BJ (cell line): Measurements from ENCODE around the gene ACRBP. TPM values are rescaled to one million over a fixed set of nuclear protein-coding genes. Genes with fewer than 3 reads are reported as not detected.

Experiments used
- CTCF ChIA-PET: fragments of 350-600 bp; formaldehyde crosslinking; extraction: SDS; loops from one replicate; lab custom pipeline; 2021; ENCODE audit warnings: antibody characterized with exemption, inconsistent platforms; lab: Yijun Ruan, JAX
- POLR2A ChIA-PET: fragments of 300-600 bp; sonication (Branson Sonifier 250); formaldehyde crosslinking; extraction: SDS; loops from one replicate; lab custom pipeline; 2021; ENCODE audit warnings: antibody characterized with exemption; lab: Charles Lee
- DNase-seq: peaks from one replicate; pipeline ENCODE4 v3.0.0-alpha.2; 2011; ENCODE audit warnings: low read depth
- H3K27me3 ChIP-seq: 2 replicates; pipeline ENCODE4 v1.6.0; 2011; ENCODE audit warnings: low read length; ENCODE audit not compliant: control insufficient read depth, insufficient read depth
- H3K36me3 ChIP-seq: 2 replicates; pipeline ENCODE4 v1.5.1; 2011; ENCODE audit warnings: low read length; ENCODE audit not compliant: control insufficient read depth, insufficient read depth
- H3K4me3 ChIP-seq: 2 replicates; pipeline ENCODE4 v1.5.1; 2011; ENCODE audit warnings: low read depth, mild to moderate bottlenecking, control low read depth, low read length
- polyA minus RNA-seq: library from RNA; depleted of rRNA, polyadenylated mRNA; stranded (reverse); fragments of >200 nt; gene quantifications from 2 replicates; pipeline ENCODE4 v1.2.3, GENCODE V29; 2011; rRNA and poly(A)+ RNA removed
- polyA plus RNA-seq: library from polyadenylated mRNA; depleted of rRNA; stranded (reverse); fragments of >200 nt; gene quantifications from 2 replicates; pipeline ENCODE4 v1.2.3, GENCODE V29; 2011; rRNA removed
- TF ChIP-seq, protein P1 (sequence below): IDR thresholded peaks from 2 replicates; pipeline ENCODE4 v1.5.1; 2011; ENCODE audit warnings: low read depth, mild to moderate bottlenecking, control low read depth, inconsistent platforms, low read length, moderate library complexity; ENCODE audit not compliant: insufficient read depth

Gene ACRBP
- polyA plus RNA-seq = 0.17 and 0.40 TPM in 2 replicates
- 0.52 TPM in 1 of 2 replicates, not detected in the other for polyA minus RNA-seq

DNA sequence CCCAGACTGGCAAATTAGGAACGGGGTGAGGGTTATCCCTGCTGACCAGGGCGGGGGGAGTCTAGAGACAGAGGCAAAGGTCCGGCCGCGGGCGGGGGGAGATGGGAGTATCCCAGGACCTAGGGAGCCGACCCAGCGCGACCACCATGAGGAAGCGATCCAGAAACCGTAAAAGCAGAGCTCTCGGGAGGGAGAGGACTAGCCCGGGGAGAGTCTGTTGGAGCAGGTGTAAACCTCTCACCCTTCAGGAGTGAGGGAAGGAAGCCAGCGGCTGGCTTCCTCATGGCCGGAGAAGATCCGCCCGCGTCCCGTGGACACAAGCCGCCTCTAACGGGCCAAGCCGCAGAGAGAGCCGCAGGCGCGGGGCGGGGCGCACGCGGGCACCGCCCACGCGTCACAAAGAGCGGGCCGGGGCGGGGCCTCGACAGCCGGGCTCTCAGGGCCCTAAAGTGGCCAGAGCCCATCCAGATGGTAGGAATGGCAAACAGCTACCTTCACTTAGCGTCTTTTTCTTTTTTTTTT lies at the start of gene ACRBP:
TSS of gene ACRBP (minus strand) at position 350 of the 522 bp plus-strand sequence. CDS start at position 284, 66 bp downstream.
- Histone ChIP-seq H3K36me3 (peaks cover 14% of the 10 kb centered on the region), H3K4me3 (peak within 1 kb of the TSS; percentile 7), H3K27me3 (no peaks in the 10 kb centered on the region)
- TF ChIP-seq, protein P1, sequence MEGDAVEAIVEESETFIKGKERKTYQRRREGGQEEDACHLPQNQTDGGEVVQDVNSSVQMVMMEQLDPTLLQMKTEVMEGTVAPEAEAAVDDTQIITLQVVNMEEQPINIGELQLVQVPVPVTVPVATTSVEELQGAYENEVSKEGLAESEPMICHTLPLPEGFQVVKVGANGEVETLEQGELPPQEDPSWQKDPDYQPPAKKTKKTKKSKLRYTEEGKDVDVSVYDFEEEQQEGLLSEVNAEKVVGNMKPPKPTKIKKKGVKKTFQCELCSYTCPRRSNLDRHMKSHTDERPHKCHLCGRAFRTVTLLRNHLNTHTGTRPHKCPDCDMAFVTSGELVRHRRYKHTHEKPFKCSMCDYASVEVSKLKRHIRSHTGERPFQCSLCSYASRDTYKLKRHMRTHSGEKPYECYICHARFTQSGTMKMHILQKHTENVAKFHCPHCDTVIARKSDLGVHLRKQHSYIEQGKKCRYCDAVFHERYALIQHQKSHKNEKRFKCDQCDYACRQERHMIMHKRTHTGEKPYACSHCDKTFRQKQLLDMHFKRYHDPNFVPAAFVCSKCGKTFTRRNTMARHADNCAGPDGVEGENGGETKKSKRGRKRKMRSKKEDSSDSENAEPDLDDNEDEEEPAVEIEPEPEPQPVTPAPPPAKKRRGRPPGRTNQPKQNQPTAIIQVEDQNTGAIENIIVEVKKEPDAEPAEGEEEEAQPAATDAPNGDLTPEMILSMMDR = no peak
- DNase-seq = peak; percentile 7
- POLR2A ChIA-PET = no interaction called here
- CTCF ChIA-PET = interaction anchor here (1.3 kb wide), 1 partner anchor 39 kb away, joined by 3 read pairs; no protein-coding TSS in a partner anchor

DNA sequence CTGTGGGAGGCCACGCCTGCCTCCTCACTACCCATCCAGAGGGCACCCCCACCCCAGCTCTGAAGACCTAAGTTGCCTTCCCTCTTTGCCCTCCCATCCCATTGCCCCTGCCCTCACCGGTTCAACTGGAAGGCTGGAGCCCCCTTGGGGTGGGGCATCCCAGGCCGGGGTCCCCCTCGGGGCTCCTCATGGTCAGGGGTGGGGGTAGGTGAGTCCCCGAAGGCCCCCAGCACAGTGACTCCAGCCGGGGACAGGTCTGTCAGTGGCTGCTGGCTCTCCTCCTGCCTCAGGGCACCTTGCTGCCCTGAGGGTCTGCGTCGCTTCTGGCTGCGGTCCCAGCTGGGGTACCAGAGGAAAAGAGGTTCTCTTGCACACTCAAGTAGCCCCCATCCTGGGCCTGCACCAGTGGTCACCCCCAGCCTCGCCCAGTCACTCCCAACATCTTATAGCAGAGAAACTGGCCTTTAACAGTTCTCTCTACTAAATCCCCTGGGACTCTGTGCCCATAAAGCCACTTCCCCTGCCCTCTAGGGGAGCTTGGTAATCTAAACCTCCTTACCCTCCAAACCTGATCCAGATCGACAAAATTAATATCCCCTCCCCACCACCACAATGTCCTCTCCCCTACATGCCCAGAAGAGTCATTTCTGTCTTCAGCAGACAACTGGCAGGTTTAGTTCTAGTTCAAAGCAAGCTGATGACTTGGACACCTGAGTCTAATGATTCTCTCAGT lies 48.2 kb upstream of the ACRBP start:
- ChIA-PET POLR2A (no interaction called here), CTCF (interaction anchor here (1.2 to 1.7 kb wide), 3 partner anchors 58 to 81 kb away, joined by 5 to 7 read pairs (median 5); partner anchors contain the start of gene MLF2)
- TF ChIP-seq, protein P1 = no peak
- no peak for DNase-seq
- Histone ChIP-seq H3K27me3 (no peaks in the 10 kb centered on the region), H3K4me3 (no peak overlapping the region), H3K36me3 (no peaks in the 10 kb centered on the region)

DNA sequence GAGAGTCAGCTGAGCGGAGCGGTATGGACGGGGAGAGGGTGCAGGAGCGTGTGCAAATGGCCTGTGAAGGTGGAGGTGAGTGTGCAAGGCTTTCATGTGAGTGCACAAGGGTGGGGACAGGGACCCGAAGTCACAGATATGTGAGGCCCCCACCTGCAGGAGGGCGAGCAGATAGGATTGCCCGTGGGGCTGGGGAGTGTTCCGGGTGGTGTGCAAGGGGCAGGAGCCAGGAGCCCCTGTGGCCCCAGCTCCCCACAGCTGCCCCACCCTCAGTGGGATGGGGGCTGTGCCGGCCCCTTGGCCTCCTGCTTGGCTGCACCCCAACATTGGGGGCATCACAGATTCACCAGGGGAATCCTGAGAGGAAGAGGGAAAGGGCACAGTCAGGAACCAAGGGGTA lies 47.5 kb upstream of the ACRBP start:
- Histone ChIP-seq H3K4me3 (no peak overlapping the region), H3K27me3 (no peaks in the 10 kb centered on the region), H3K36me3 (no peaks in the 10 kb centered on the region)
- ChIA-PET POLR2A (no interaction called here), CTCF (no interaction called here)
- no peak for DNase-seq
- TF ChIP-seq, protein P1 = no peak

DNA sequence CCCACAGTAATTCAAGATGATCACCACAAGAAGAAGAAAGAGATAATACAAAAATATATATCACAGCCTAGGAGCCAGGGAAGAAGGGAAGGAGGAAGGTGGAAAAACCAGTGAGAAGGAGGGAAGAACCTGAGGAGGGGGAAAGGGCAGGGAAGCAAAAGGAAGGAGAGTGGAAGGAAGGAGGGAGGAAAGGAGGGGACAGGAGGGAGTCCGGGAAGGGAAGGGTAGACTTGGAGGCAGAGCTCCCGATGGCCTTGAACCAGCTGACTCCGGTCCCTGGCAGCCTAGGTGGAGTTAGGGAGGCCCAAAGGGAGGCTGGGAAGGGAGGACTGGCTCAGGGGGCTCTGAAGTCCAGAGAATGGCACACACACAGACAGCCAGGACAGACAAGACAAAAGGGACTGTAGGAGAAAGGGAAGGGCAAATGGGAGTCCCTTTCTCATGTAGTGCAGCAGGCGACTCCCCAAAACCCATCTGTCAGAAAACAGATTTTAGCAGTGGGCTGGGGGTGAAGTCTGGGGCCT lies 46.7 kb upstream of the ACRBP start:
- ChIA-PET CTCF (interaction anchor here (0.7 kb wide), 1 partner anchor 73 kb away, joined by 3 read pairs; no protein-coding TSS in a partner anchor), POLR2A (no interaction called here)
- TF ChIP-seq, protein P1 = no peak
- H3K36me3 ChIP-seq = no peaks in the 10 kb centered on the region
- no peaks in the 10 kb centered on the region for H3K27me3 ChIP-seq
- DNase-seq = no peak
- H3K4me3 ChIP-seq = no peak overlapping the region

DNA sequence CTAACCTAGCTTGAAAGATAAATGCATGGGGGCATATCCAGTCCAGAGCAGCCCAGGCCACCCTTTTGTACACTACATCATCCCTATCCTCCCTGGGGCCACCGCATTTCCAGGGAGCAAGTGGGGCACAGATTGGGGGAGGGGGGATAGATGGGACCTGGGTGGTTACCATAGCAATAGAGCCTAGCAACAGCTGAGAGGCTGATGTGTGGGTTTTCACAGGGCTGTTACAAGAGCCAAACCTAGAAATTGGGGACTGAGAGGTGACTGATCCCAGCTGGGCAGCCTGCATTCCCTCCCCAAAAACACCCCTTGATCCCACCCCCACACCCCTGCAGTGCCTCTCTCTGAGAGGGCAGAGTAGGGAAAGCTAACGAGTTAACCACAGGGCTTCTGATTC lies 45.7 kb upstream of the ACRBP start:
- Histone ChIP-seq H3K4me3 (no peak overlapping the region), H3K36me3 (no peaks in the 10 kb centered on the region), H3K27me3 (no peaks in the 10 kb centered on the region)
- TF ChIP-seq, protein P1 = no peak
- POLR2A ChIA-PET = no interaction called here
- CTCF ChIA-PET = interaction anchor here (1.0 to 1.9 kb wide), 4 partner anchors 29 to 79 kb away, joined by 3 to 6 read pairs (median 4); partner anchors contain the start of gene PTMS
- DNase-seq = no peak
